ENCODE results near the gene DAD1. TPM values are rescaled to one million over a fixed set of nuclear protein-coding genes. Genes with fewer than 3 reads are reported as not detected.
"Not testable (repeated sequence)": the region's sequence is repeated elsewhere in the genome, so short reads cannot be mapped to it uniquely, and the experiment has no call there.

DAD1 gene
- total and polyA plus RNA-seq, 9 donors = 116 to 179 (median 143) TPM

GRCh38 chr14:22593189-22593588, 4.2 kb upstream of the DAD1 start:
- Histone ChIP-seq H3K27me3 (ENCODE audit: control insufficient read depth, insufficient read depth, low read length) (peaks cover 15% of the 10 kb centered on the region), H3K4me1 (ENCODE audit: control insufficient read depth, insufficient read depth, low read length) (peaks cover 11% of the 10 kb centered on the region), H3K36me3 (ENCODE audit: control insufficient read depth, insufficient read depth, low read length) (no peaks in the 10 kb centered on the region), H3K4me3 (ENCODE audit: low read length) (no peak overlapping the region), H3K27ac (ENCODE audit: low read length) (no peak overlapping the region), H3K9me3 (replicated peaks; ENCODE audit: control insufficient read depth, low read depth, low read length) (no peaks in the 10 kb centered on the region)
- no peak for DNase-seq
- 57% methylated on average over 2 of the region's 3 CpGs for WGBS (ENCODE audit: insufficient coverage)

GRCh38 chr14:22588526-22589095, 413 bp downstream of the DAD1 start:
- peaks cover 12% of the 10 kb centered on the region for H3K4me1 ChIP-seq (ENCODE audit: control insufficient read depth, insufficient read depth, low read length)
- 0% methylated on average over 7 of the region's 17 CpGs for WGBS (ENCODE audit: insufficient coverage)
- no peak for DNase-seq

GRCh38 chr14:22587677-22588422, 1.2 kb downstream of the DAD1 start:
- not testable (repeated sequence) for H3K36me3 ChIP-seq (ENCODE audit: control insufficient read depth, insufficient read depth, low read length); H3K9me3 ChIP-seq (replicated peaks; ENCODE audit: control insufficient read depth, low read depth, low read length); H3K27me3 ChIP-seq (ENCODE audit: control insufficient read depth, insufficient read depth, low read length); H3K27ac ChIP-seq (ENCODE audit: low read length)
- Histone ChIP-seq H3K4me3 (ENCODE audit: low read length) (peak overlapping the region; percentile 88), H3K4me1 (ENCODE audit: control insufficient read depth, insufficient read depth, low read length) (peaks cover 12% of the 10 kb centered on the region)
- peak; percentile 18 for DNase-seq
- 76% methylated on average over 3 of the region's 10 CpGs for WGBS (ENCODE audit: insufficient coverage)

More at GRCh38 chr14:22588526-22589095, 413 bp downstream of the DAD1 start:
- Histone ChIP-seq H3K27me3 (ENCODE audit: control insufficient read depth, insufficient read depth, low read length) (peaks cover 4% of the 10 kb centered on the region), H3K9me3 (replicated peaks; ENCODE audit: control insufficient read depth, low read depth, low read length) (no peaks in the 10 kb centered on the region), H3K4me3 (ENCODE audit: low read length) (peak overlapping the region; percentile 88), H3K36me3 (ENCODE audit: control insufficient read depth, insufficient read depth, low read length) (peaks cover 8% of the 10 kb centered on the region), H3K27ac (ENCODE audit: low read length) (peak overlapping the region; percentile 95)

GRCh38 chr14:22587247-22587646, 1.8 kb downstream of the DAD1 start:
- Histone ChIP-seq H3K27me3 (ENCODE audit: control insufficient read depth, insufficient read depth, low read length) (no peaks in the 10 kb centered on the region), H3K36me3 (ENCODE audit: control insufficient read depth, insufficient read depth, low read length) (peaks cover 8% of the 10 kb centered on the region), H3K9me3 (replicated peaks; ENCODE audit: control insufficient read depth, low read depth, low read length) (no peaks in the 10 kb centered on the region), H3K27ac (ENCODE audit: low read length) (no peak overlapping the region), H3K4me1 (ENCODE audit: control insufficient read depth, insufficient read depth, low read length) (peaks cover 12% of the 10 kb centered on the region), H3K4me3 (ENCODE audit: low read length) (no peak overlapping the region)
- DNase-seq = no peak
- WGBS (ENCODE audit: insufficient coverage) = 62% methylated on average over 4 of the region's 5 CpGs

- Histone ChIP-seq H3K27me3 (ENCODE audit: control insufficient read depth, insufficient read depth, low read length) (no peaks in the 10 kb centered on the region), H3K4me3 (ENCODE audit: low read length) (no peak overlapping the region), H3K9me3 (replicated peaks; ENCODE audit: control insufficient read depth, low read depth, low read length) (no peaks in the 10 kb centered on the region), H3K27ac (ENCODE audit: low read length) (no peak overlapping the region), H3K36me3 (ENCODE audit: control insufficient read depth, insufficient read depth, low read length) (peaks cover 11% of the 10 kb centered on the region), H3K4me1 (ENCODE audit: control insufficient read depth, insufficient read depth, low read length) (peaks cover 4% of the 10 kb centered on the region)
- WGBS (ENCODE audit: insufficient coverage) = 38% methylated on average over 1 of the region's 1 CpG
- no peak for DNase-seq
Observed at GRCh38 chr14:22583994-22584393, 5.0 kb downstream of the DAD1 start.

- Histone ChIP-seq H3K9me3 (replicated peaks; ENCODE audit: control insufficient read depth, low read depth, low read length) (no peaks in the 10 kb centered on the region), H3K4me3 (ENCODE audit: low read length) (no peak overlapping the region), H3K4me1 (ENCODE audit: control insufficient read depth, insufficient read depth, low read length) (no peaks in the 10 kb centered on the region), H3K36me3 (ENCODE audit: control insufficient read depth, insufficient read depth, low read length) (peaks cover 10% of the 10 kb centered on the region), H3K27me3 (ENCODE audit: control insufficient read depth, insufficient read depth, low read length) (no peaks in the 10 kb centered on the region), H3K27ac (ENCODE audit: low read length) (no peak overlapping the region)
- DNase-seq = no peak
- WGBS (ENCODE audit: insufficient coverage) = no CpG with 5 or more reads among the region's 2 CpGs
Observed at GRCh38 chr14:22580625-22581024, 8.4 kb downstream of the DAD1 start.

GRCh38 chr14:22579881-22580280, 9.1 kb downstream of the DAD1 start:
- no peak for DNase-seq

GRCh38 chr14:22579236-22579635, 9.8 kb downstream of the DAD1 start:
- no peaks in the 10 kb centered on the region for H3K4me1 ChIP-seq (ENCODE audit: control insufficient read depth, insufficient read depth, low read length)
- no peaks in the 10 kb centered on the region for H3K9me3 ChIP-seq (replicated peaks; ENCODE audit: control insufficient read depth, low read depth, low read length)
- no peaks in the 10 kb centered on the region for H3K27me3 ChIP-seq (ENCODE audit: control insufficient read depth, insufficient read depth, low read length)
- peaks cover 14% of the 10 kb centered on the region for H3K36me3 ChIP-seq (ENCODE audit: control insufficient read depth, insufficient read depth, low read length)
- peak; percentile 29 for DNase-seq
- WGBS (ENCODE audit: insufficient coverage) = no CpG with 5 or more reads among the region's 2 CpGs
- no peak overlapping the region for H3K27ac ChIP-seq (ENCODE audit: low read length)
- no peak overlapping the region for H3K4me3 ChIP-seq (ENCODE audit: low read length)

More at GRCh38 chr14:22579881-22580280, 9.1 kb downstream of the DAD1 start:
- H3K4me1 ChIP-seq (ENCODE audit: control insufficient read depth, insufficient read depth, low read length) = no peaks in the 10 kb centered on the region
- H3K36me3 ChIP-seq (ENCODE audit: control insufficient read depth, insufficient read depth, low read length) = peaks cover 12% of the 10 kb centered on the region
- H3K4me3 ChIP-seq (ENCODE audit: low read length) = no peak overlapping the region
- H3K27ac ChIP-seq (ENCODE audit: low read length) = no peak overlapping the region
- WGBS (ENCODE audit: insufficient coverage) = no CpG with 5 or more reads among the region's 3 CpGs
- no peaks in the 10 kb centered on the region for H3K9me3 ChIP-seq (replicated peaks; ENCODE audit: control insufficient read depth, low read depth, low read length)
- H3K27me3 ChIP-seq (ENCODE audit: control insufficient read depth, insufficient read depth, low read length) = no peaks in the 10 kb centered on the region

- Histone ChIP-seq H3K27ac (ENCODE audit: low read length) (no peak overlapping the region), H3K9me3 (replicated peaks; ENCODE audit: control insufficient read depth, low read depth, low read length) (no peaks in the 10 kb centered on the region), H3K36me3 (ENCODE audit: control insufficient read depth, insufficient read depth, low read length) (peaks cover 21% of the 10 kb centered on the region), H3K27me3 (ENCODE audit: control insufficient read depth, insufficient read depth, low read length) (no peaks in the 10 kb centered on the region), H3K4me3 (ENCODE audit: low read length) (no peak overlapping the region), H3K4me1 (ENCODE audit: control insufficient read depth, insufficient read depth, low read length) (no peaks in the 10 kb centered on the region)
- DNase-seq = no peak
- WGBS (ENCODE audit: insufficient coverage) = 100% methylated on average over 1 of the region's 6 CpGs
Observed at GRCh38 chr14:22577334-22577908, 11.6 kb downstream of the DAD1 start.

- Histone ChIP-seq H3K27ac (ENCODE audit: low read length) (no peak overlapping the region), H3K27me3 (ENCODE audit: control insufficient read depth, insufficient read depth, low read length) (no peaks in the 10 kb centered on the region), H3K9me3 (replicated peaks; ENCODE audit: control insufficient read depth, low read depth, low read length) (no peaks in the 10 kb centered on the region), H3K4me1 (ENCODE audit: control insufficient read depth, insufficient read depth, low read length) (peaks cover 5% of the 10 kb centered on the region), H3K4me3 (ENCODE audit: low read length) (no peak overlapping the region), H3K36me3 (ENCODE audit: control insufficient read depth, insufficient read depth, low read length) (peaks cover 37% of the 10 kb centered on the region)
- DNase-seq = no peak
- WGBS (ENCODE audit: insufficient coverage) = 90% methylated on average over 3 of the region's 3 CpGs
Observed at GRCh38 chr14:22573804-22574203, 15.2 kb downstream of the DAD1 start.

All from muscle of leg (tissue), 11 donors.